PC-9 (cell line): ENCODE data around the gene EML1. TPM values are rescaled to one million over a fixed set of nuclear protein-coding genes. Genes with fewer than 3 reads are reported as not detected.

Source experiments
- BruUV-seq: library from RNA; stranded (reverse); fragments of 400-500 nt; replicated peaks from 2 replicates; lab custom pipeline; 2021; lab: Mats Ljungman, UMichigan
- CTCF ChIA-PET: fragments of 300-600 bp; sonication (Branson Sonifier 250); formaldehyde crosslinking; loops from one replicate; lab custom pipeline; 2022; ENCODE audit warnings: antibody characterized with exemption; lab: Charles Lee
- POLR2A ChIA-PET: fragments of 300-600 bp; sonication (Branson Sonifier 250); formaldehyde crosslinking; loops from one replicate; lab custom pipeline; 2022; ENCODE audit warnings: antibody characterized with exemption; ENCODE audit not compliant: unreplicated experiment; lab: Charles Lee
- DNase-seq, 2 experiments: peaks; one replicate each; pipeline versions ENCODE4 v3.0.0 to v3.0.0-alpha.2; 2015 to 2022; ENCODE audit warnings: mixed read lengths in 1 of 2
- H2AFZ ChIP-seq: fragments of 200-600 bp; sonication (generic); 2 replicates; pipeline ENCODE4 v1.8.1; 2017; ENCODE audit warnings: antibody characterized with exemption
- H3F3A ChIP-seq: fragments of 200-600 bp; sonication (generic); 2 replicates; pipeline ENCODE4 v1.8.1; 2017; ENCODE audit warnings: antibody characterized with exemption, mild to moderate bottlenecking, low read depth; ENCODE audit not compliant: insufficient read depth
- H3K27ac ChIP-seq: fragments of 200-600 bp; sonication (generic); 2 replicates; pipeline ENCODE4 v1.6.1; 2016; ENCODE audit warnings: mixed run types
- H3K27me3 ChIP-seq: fragments of 200-600 bp; sonication (generic); 2 replicates; pipeline ENCODE4 v1.6.1; 2016; ENCODE audit warnings: low read depth, mixed run types; ENCODE audit not compliant: insufficient read depth
- H3K36me3 ChIP-seq: fragments of 200-600 bp; sonication (generic); 2 replicates; pipeline ENCODE4 v1.6.1; 2016; ENCODE audit warnings: low read depth, mixed run types
- H3K4me1 ChIP-seq: fragments of 200-600 bp; sonication (generic); replicated peaks from 2 replicates; pipeline ENCODE4 v1.6.1; 2016; ENCODE audit warnings: mixed run types; ENCODE audit not compliant: insufficient read depth
- H3K4me2 ChIP-seq: fragments of 200-600 bp; sonication (generic); 2 replicates; pipeline ENCODE4 v1.6.1; 2017; ENCODE audit warnings: mixed run types
- H3K4me3 ChIP-seq: fragments of 200-600 bp; sonication (generic); 2 replicates; pipeline ENCODE4 v1.6.1; 2016; ENCODE audit warnings: mixed run types
- H3K79me2 ChIP-seq: fragments of 200-600 bp; sonication (generic); 2 replicates; pipeline ENCODE4 v1.6.1; 2017; ENCODE audit warnings: low read depth, mixed run types
- H3K9me2 ChIP-seq: fragments of 200-600 bp; sonication (generic); 2 replicates; pipeline ENCODE4 v1.8.1; 2017; ENCODE audit warnings: mild to moderate bottlenecking; ENCODE audit not compliant: insufficient read depth
- H3K9me3 ChIP-seq: fragments of 200-600 bp; sonication (generic); 2 replicates; pipeline ENCODE4 v1.8.1; 2016; ENCODE audit warnings: low read depth; ENCODE audit not compliant: insufficient read depth
- H4K20me1 ChIP-seq: fragments of 200-600 bp; sonication (generic); 2 replicates; pipeline ENCODE4 v1.8.1; 2017; ENCODE audit not compliant: insufficient read depth
- CTCF ChIP-seq: fragments of 200-600 bp; sonication (generic); conservative IDR thresholded peaks from 2 replicates; pipeline ENCODE4 v1.6.1; 2017; ENCODE audit warnings: mixed run types, antibody characterized with exemption, mild to moderate bottlenecking, moderate library complexity
- EZH2 ChIP-seq: fragments of 200-600 bp; sonication (generic); IDR thresholded peaks from 2 replicates; pipeline ENCODE4 v1.8.0; 2017; ENCODE audit warnings: antibody characterized with exemption, low read depth
- intact Hi-C: fragments of 100-400 bp; cut with micrococcal nuclease; formaldehyde crosslinking; loops from one replicate; pipeline ENCODE4 v1.10.0; 2022; ENCODE audit not compliant: unreplicated experiment
- total RNA-seq: library from RNA; stranded (reverse); gene quantifications from 2 replicates; pipeline ENCODE4 v1.2.3, GENCODE V29; 2021

Gene EML1
- total RNA-seq, 1 experiment from 2014 or later: 1.8 TPM

- no peak for DNase-seq
- ChIA-PET CTCF (no interaction called here), POLR2A (no interaction called here)
- Histone ChIP-seq H3K4me1 (no peaks in the 10 kb centered on the region), H3K27me3 (no peaks in the 10 kb centered on the region), H3K79me2 (no peaks in the 10 kb centered on the region), H3K27ac (no peak overlapping the region), H3K4me2 (no peak overlapping the region), H3K9me2 (no peaks in the 10 kb centered on the region), H3F3A (no peaks in the 10 kb centered on the region; the same call in 1 of the 2 replicates), H2AFZ (no peak overlapping the region), H3K36me3 (no peaks in the 10 kb centered on the region), H3K4me3 (no peak overlapping the region), H3K9me3 (no peaks in the 10 kb centered on the region), H4K20me1 (no peaks in the 10 kb centered on the region)
- BruUV-seq: no TSS peak
- intact Hi-C loops: no loop called here
- TF ChIP-seq CTCF (no peak), EZH2 (no peak)
These were observed 173.7 kb downstream of the EML1 start for GRCh38 chr14:99966912-99967311.

GRCh38 chr14:99968191-99968920, 175.1 kb downstream of the EML1 start:
- BruUV-seq: no TSS peak
- Histone ChIP-seq H2AFZ (no peak overlapping the region), H3K9me2 (no peaks in the 10 kb centered on the region), H3K4me2 (no peak overlapping the region), H4K20me1 (no peaks in the 10 kb centered on the region), H3K27ac (no peak overlapping the region), H3K36me3 (no peaks in the 10 kb centered on the region), H3K9me3 (no peaks in the 10 kb centered on the region), H3K4me1 (no peaks in the 10 kb centered on the region), H3K79me2 (peaks cover 5% of the 10 kb centered on the region; the same call in 1 of the 2 replicates), H3K27me3 (no peaks in the 10 kb centered on the region), H3F3A (no peaks in the 10 kb centered on the region; the same call in 1 of the 2 replicates), H3K4me3 (no peak overlapping the region)
- intact Hi-C loops: no loop called here
- DNase-seq: no peak
- TF ChIP-seq CTCF (no peak), EZH2 (no peak)
- ChIA-PET CTCF (interaction anchor here (0.6 kb wide), 1 partner anchor 45 kb away, joined by 4 read pairs; no protein-coding TSS in a partner anchor), POLR2A (no interaction called here)

GRCh38 chr14:99968941-99969340, 175.7 kb downstream of the EML1 start:
- POLR2A ChIA-PET: no interaction called here
- TF ChIP-seq EZH2: no peak
- no peak for TF ChIP-seq CTCF
- intact Hi-C loops: no loop called here
- DNase-seq: no peak
- H3K27me3 ChIP-seq: no peaks in the 10 kb centered on the region
- H3K27ac ChIP-seq: no peak overlapping the region
- H3K79me2 ChIP-seq: peaks cover 5% of the 10 kb centered on the region; the same call in 1 of the 2 replicates
- H3K36me3 ChIP-seq: no peaks in the 10 kb centered on the region
- CTCF ChIA-PET: interaction anchor here (0.6 kb wide), 1 partner anchor 46 kb away, joined by 4 read pairs; no protein-coding TSS in a partner anchor
- no peaks in the 10 kb centered on the region for H4K20me1 ChIP-seq
- BruUV-seq: no TSS peak
- no peak overlapping the region for H3K4me3 ChIP-seq
- no peaks in the 10 kb centered on the region for H3K9me2 ChIP-seq
- no peak overlapping the region for H2AFZ ChIP-seq
- no peaks in the 10 kb centered on the region for H3K9me3 ChIP-seq
- H3K4me2 ChIP-seq: no peak overlapping the region
- H3F3A ChIP-seq: no peaks in the 10 kb centered on the region; the same call in 1 of the 2 replicates
- no peaks in the 10 kb centered on the region for H3K4me1 ChIP-seq
